Astrocyte of the spinal cord (primary cell): Measurements from ENCODE around the gene LGSN.

Source experiments
- DNase-seq: peaks from one replicate; pipeline ENCODE4 v3.0.0; 2011; ENCODE audit warnings: low read depth, low spot score
- H3K4me3 ChIP-seq: 2 replicates; pipeline ENCODE4 v1.5.1; 2011; ENCODE audit warnings: low read depth, mild to moderate bottlenecking, low read length, moderate library complexity
- CTCF ChIP-seq: IDR thresholded peaks from 2 replicates; pipeline ENCODE4 v1.5.1; 2012; ENCODE audit warnings: low read depth, mild to moderate bottlenecking, low read length, inconsistent platforms
- in situ Hi-C: cut with HindIII; loops from 2 replicates; pipeline ENCODE4 v1.10.0; 2017; ENCODE audit warnings: low sequenced_read_pairs

LGSN gene

GRCh38 chr6:63269470-63269869 lies 50.3 kb downstream of the LGSN start:
- in situ Hi-C loops = no loop called here
- no peak for TF ChIP-seq CTCF
- no peak overlapping the region for H3K4me3 ChIP-seq
- no peak for DNase-seq

- DNase-seq = no peak
- no peak for TF ChIP-seq CTCF
- in situ Hi-C loops = no loop called here
- H3K4me3 ChIP-seq = no peak overlapping the region
Observed at GRCh38 chr6:63268574-63268973, 51.2 kb downstream of the LGSN start.

DNA sequence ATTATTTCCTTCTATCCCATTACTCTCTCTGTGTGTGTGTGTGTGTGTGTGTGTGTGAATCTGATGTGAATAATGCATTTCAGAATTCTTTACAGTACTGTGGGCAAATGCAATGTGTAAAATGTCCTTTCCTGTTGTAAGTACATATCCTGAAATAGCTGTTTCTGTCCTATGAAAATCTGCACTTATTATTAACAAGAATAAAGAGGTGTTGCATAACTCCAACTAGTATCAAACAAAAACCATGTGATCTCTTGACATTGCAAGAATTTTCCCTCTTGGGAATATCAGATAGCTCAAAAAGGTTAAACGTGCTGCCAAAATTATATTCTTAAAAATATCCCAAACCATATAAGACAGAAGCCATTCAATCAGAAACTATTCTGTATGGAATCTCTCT lies 52.0 kb downstream of the LGSN start:
- no peak overlapping the region for H3K4me3 ChIP-seq
- in situ Hi-C loops = no loop called here
- TF ChIP-seq CTCF = no peak
- no peak for DNase-seq

GRCh38 chr6:63267046-63267445 lies 52.7 kb downstream of the LGSN start:
- no peak for TF ChIP-seq CTCF
- H3K4me3 ChIP-seq = no peak overlapping the region
- in situ Hi-C loops = no loop called here
- DNase-seq = no peak

- in situ Hi-C loops = no loop called here
- DNase-seq = no peak
- no peak for TF ChIP-seq CTCF
- no peak overlapping the region for H3K4me3 ChIP-seq
Observed at GRCh38 chr6:63263444-63263843, 56.3 kb downstream of the LGSN start.

DNA sequence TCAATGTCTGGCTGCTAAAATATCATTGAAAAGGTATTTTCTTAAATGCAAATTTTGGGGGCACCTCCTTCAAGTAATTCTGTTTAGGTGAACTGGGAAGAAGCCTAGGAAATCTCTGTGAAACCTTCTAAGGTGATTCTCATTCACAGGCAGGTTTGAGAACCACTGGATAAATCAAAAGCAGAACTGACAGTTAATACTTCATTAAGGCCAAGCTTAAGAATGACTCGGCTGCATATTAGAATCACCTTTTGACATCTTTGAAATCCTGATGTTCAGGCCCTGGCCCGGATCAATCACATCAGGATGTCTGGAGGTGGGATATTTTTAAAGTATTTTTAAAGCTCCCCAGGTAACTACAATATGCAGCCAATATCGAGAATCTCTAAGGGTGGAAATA lies 58.0 kb downstream of the LGSN start:
- no peak overlapping the region for H3K4me3 ChIP-seq
- TF ChIP-seq CTCF = no peak
- in situ Hi-C loops = no loop called here
- DNase-seq = no peak

- in situ Hi-C loops = no loop called here
- H3K4me3 ChIP-seq = no peak overlapping the region
- no peak for DNase-seq
- TF ChIP-seq CTCF = no peak
Observed at GRCh38 chr6:63259153-63259552, 60.6 kb downstream of the LGSN start.
